Stimulated activated CD4-positive, alpha-beta T cell treated with anti-CD3 and anti-CD28 coated beads, Interleukin-15, amount 100 ng/mL, for 1 hour (primary cell): ENCODE measurements around the gene TMC8.

Source experiments
- DNase-seq, 2 donors: peaks; one replicate each; pipeline ENCODE4 v3.0.0-alpha.2; 2020; ENCODE audit warnings: low read depth in 1 of 2, low spot score in 1 of 2

Gene TMC8

DNA sequence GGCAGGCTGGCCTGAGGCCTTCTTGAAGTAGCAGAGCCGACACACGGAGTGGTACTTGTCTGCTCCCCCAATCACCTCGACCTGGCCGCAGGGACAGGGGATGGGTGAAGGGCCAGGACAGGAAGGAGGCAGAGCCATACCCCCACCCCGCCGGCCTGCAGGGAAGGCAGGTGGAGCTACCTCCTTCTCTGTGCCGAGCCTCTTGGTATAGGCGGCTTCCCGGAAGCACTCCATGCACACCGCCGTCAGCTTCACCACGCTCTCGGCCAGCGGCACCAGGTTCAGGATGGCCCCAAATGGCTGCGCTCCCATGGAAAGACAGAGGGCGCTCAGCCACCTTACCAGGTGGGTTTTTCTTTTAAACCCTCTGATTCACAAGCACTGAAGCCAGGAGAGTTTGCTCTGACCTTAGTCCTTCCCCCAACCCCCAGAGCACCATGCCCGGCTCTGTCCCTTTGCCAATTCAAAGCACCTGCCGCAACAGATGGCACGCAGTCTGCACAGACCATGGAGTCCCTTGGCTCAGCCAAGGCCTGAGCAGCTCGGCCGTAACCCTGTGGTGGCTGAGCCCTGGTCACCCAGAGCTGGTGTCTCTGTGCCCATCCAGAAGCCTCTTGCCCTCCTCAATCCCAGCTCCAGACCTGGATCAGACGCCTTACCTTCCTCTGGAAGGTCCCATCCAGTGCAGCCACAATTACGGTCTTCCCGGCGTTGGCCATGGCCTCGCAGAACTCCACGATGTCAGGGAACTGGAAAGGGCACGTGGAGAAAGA lies 44.5 kb downstream of the TMC8 start:
- DNase-seq: no peak

DNA sequence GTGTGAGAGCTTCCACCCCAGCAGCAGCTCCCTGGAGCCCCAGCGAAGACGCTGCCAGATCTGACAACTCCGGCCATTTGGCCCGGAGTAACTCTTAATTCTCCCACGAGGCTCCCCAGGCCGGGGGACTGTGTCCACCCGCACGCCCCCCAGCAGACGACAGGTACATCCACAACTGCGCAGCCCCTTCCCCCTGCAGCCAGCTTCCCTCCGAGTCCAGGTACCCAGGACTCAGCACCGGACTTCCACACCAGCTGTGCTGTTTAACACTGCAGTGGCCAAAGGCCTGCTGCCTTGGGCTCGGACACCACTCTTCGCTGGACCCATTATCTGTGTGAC lies 45.0 kb downstream of the TMC8 start:
- no peak for DNase-seq

DNA sequence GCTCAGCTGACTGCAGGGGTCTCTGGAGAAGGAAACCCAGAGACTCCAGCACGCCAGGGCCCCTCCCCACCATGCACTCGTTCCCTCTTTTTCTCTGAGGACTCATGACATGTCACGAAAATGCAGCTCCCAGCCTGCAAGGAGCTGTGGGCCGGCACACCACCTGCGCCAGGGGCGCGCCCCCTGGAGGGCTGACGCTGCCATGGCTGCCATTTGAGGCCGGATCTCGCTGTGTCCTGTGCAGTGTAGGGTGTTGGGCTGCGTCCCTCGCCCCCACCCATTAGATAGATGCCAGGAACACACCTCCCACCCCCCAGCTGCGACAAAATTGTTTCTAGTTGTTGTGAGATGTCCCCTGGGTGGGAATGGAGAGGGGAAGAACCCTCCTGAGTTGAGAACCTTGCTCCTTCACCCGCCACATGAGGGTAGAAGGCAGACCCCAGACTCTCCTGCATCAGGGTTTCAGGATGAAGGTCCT lies 46.0 kb downstream of the TMC8 start:
- peak; percentile 61 to 72 for DNase-seq

DNA sequence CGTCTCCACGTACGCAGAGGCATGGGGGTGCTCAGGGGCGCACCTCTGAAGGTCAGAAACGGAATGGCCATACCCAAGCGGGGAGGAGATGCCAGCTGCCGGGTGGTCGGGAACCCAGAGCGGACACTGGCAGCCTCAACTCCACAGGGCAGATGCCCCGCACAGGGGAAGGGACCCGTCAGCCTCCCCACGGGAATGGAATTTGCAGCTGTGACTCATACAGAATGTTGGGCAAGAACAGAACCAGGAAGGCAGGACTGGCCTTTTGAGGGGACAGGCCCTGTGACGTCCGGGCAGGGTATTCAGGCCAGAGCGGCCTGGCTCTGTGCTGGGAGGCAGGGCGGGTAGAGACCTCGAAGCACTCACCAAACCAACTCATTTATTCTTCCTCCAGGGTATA lies 48.8 kb downstream of the TMC8 start:
- no peak for DNase-seq

DNA sequence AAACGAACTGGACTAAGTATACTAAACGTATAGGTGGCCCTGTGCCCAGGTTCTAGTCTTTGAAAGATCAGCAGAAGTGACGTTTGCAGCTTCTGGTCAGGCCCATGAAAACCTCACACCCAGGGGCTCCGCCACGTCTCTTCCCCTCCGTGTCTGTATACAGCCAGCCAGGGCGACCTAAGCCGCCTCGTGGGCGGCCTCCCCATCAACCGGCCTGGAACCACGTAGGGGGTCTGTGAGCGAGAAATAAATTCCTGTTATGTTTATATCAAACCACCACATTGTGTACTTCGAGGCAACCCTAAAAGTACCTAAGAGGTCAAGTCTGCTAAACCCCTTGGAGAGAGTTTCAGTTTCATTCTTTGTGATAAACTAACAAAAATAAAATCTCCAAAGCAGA lies 49.5 kb downstream of the TMC8 start:
- DNase-seq: no peak

DNA sequence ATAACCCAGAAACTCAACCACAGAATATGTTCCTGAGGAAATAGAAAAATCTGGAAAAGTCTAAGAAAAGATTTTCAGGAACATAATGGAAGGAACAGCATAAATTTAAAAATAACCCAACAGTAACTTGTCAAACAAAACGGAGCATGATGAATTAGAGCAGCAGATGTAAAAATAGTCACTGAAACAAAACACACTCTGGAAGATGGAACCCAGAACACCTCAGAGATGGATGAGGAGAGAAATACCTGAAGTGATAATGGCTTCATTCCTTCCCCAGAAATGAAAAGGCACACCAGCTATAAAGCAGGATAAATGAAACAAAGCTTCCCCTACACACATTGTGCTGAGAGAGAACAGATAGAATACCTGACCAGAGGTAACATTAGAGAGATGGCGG lies 49.9 kb downstream of the TMC8 start:
- no peak for DNase-seq

DNA sequence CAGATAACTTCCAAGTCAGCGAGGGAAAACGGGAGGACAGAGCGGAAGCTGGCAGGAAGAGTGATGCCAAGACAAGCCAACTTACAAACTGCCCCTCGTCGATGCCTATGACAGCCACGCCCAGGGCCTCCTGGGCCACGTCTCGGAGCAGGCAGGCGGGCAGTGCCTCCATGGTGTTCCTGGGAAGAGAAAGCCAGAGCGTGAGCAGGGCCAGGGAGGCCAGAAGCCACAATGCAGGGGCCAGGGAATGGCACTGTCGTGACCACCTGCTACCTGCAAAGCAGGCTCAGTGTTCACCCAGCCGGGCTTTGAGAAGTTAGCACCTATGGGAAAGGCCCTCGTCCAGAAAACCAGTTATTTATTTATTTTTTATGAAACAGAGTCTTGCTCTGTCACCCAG lies 51.9 kb downstream of the TMC8 start:
- no peak for DNase-seq

DNA sequence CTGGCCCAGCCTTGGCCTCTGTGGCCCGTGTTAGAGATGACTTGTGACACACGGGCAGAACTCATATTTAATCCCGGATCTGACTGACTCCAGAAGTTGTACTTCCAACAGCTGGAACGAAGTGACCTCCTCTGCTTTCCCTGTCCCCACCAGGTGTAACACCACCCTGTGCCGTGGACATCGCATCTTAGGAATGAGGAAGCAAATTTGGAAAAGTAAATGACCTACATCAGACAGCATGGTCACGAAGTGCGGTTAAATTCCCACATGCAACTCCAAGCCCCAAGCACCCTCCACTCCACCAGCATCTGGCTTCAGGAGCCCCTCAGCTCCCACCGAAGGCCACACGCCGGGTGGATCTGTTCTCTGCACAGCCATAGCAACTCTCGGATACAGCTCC lies 53.3 kb downstream of the TMC8 start:
- no peak for DNase-seq

DNA sequence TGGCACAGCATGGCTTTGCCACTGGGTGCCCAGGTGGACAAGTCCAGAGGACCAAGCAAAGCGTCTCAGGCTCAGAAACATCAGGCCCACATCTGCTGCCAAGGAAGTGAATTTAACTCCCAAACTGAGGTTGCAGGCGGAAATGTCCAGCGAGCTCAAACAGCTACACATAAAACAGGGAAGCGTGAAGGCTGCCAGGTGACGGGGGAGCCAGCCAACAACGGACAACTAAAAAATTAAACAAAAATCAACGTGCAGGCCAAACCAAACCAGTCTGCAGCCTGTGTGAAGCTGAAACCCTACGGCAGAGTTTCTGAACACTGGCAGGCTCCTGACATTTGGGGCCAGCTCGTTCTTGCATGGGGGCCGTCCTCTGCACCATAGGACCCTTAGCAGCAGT lies 53.8 kb downstream of the TMC8 start:
- no peak for DNase-seq

DNA sequence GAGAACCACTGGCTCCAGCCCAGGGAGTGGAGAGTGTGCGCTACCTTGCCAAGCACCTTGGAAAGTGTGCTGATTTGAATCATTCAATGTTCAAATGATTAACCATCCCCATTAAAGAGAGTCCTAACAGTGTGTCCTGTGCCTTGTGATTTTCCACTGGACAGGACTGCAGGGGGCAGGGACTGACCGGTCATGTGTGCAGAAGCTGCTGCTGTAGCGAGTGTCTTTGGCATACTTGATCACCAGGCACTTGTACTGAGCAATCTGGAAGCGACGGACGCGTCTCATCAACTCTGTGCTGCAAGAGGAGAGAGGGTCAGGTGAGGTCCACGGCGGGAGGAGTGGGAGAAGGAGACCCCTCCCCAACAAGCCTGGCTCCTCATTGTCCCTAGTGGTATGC lies 54.3 kb downstream of the TMC8 start:
- DNase-seq: no peak

DNA sequence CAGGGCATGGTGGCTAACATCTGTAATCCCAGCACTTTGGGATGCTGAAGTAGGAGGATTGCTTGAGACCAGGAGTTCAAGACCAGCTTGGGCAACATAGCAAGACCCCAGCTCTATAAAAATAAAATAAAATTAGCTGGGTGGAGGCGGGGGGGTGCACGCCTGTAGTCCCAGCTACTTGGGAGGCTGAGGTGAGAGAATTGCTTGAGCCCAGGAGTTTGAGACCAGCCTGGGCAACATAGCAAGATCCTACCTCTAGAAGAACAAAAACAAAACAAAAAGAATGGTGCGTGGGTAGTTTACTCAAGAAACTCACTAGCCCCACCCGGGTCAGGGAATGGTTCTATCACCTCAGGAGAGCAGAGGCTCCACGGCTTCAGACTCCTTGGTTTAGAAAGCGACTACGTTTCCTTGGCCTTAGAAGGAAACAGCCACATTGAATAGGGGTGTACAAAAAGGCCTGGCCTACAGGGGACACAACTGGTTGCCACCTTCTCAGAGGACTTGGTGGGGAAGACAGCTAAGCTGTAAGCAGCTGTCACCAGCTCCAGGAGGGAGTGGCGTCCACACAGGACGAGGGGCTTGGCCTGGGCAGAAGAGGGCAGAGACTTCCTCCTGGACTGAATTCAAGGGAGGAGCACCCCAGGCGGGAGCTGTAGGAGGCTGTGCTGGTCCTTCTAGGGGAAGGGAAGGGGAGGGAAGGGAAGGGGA lies 55.6 kb downstream of the TMC8 start:
- no peak for DNase-seq

DNA sequence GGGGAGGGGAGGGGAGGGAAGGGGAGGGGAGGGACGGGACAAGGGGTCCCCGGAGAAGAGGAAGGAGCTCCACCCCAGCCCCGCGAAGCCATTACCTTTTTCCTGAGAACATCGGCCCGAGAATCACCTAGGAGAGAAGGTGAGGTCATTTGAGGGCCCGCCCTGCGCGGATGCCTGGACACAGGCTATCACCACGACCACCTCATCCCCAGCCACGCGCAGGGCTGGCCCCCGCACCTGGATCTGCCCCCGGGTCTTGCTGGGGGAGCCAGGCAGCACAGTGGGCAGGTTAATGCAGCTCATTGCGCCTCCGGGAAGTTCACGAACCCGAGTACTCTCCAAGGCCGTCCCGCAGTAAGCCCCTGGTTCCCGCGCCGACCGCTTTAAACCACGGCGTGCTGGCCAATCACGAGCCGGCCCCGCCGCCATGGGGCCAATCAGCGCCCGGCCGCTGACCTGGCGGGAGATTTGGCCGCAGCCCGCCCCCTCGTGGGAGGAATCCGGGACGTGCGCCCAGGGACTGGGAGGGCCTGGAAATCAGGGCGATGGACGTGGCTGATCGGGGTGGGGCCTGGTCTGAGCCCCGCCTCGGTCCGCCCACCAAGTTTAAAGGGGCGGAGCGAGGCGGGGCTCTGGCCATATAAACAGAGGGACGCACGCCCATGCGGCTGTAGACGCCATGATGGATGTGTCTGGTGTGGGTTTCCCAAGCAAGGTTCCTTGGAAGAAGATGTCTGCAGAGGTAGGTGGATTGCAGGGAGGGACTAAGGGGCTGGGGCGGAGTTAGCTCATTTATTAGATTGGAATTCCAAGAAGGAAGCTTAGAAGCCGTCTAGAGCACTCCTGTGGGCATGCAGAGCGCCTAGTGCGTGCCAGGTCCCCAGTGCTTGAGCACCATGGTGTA lies 56.4 kb downstream of the TMC8 start, which contains the start of the genes AFMID and TK1:
TSS of gene AFMID (plus strand) at position 671 of the 904 bp plus-strand sequence. CDS start at position 680, 9 bp downstream.
TSS of gene TK1 (minus strand) at position 361 of the 904 bp plus-strand sequence. CDS start at position 303, 58 bp downstream.
- peak; percentile 62 to 67 for DNase-seq
